Activated CD4-positive, alpha-beta T cell treated with anti-CD3 and anti-CD28 coated beads for 24 hours (primary cell): Measurements from ENCODE around the gene RARRES2.

ENCODE experiments used
- DNase-seq, 2 donors: peaks; one replicate each; pipeline ENCODE4 v3.0.0-alpha.2; 2020; ENCODE audit warnings: low read depth in 2 of 2

Gene RARRES2

GRCh38 chr7:150377196-150377595, 35.8 kb upstream of the RARRES2 start:
- no peak for DNase-seq

GRCh38 chr7:150376560-150376959, 35.1 kb upstream of the RARRES2 start:
- DNase-seq, result no peak

GRCh38 chr7:150375662-150376521, 34.5 kb upstream of the RARRES2 start:
- peak in 1 of 2 donors; percentile 40 for DNase-seq

GRCh38 chr7:150374472-150374871, 33.0 kb upstream of the RARRES2 start:
- no peak for DNase-seq

DNA sequence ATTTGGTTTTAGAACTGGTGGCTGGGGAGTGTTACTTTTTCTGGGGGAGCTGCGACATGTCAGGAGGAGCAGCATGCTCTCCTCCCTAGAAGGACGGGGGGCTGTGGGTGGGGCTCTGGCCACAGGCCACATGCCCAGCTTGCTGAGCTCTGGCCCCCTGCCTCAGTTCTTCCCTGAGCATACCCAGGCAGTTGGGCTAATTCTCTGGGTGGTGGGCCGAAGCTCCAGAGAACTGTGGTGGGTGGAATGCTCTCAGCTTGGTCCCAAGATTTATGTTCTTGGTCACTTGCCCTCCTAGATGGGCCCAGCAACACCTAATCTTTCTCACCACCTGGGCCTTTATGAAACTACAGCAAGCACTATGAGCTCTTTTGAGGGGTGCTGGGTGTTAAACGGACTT, 32.6 kb upstream of the RARRES2 start:
- DNase-seq, result no peak

GRCh38 chr7:150373049-150373801, 31.8 kb upstream of the RARRES2 start:
- DNase-seq, result no peak

- no peak for DNase-seq
Observed at GRCh38 chr7:150372271-150373048, 31.0 kb upstream of the RARRES2 start.

GRCh38 chr7:150371996-150372270, 30.5 kb upstream of the RARRES2 start:
- no peak for DNase-seq

- DNase-seq, result no peak
Observed at GRCh38 chr7:150371131-150371995, 29.9 kb upstream of the RARRES2 start.

DNA sequence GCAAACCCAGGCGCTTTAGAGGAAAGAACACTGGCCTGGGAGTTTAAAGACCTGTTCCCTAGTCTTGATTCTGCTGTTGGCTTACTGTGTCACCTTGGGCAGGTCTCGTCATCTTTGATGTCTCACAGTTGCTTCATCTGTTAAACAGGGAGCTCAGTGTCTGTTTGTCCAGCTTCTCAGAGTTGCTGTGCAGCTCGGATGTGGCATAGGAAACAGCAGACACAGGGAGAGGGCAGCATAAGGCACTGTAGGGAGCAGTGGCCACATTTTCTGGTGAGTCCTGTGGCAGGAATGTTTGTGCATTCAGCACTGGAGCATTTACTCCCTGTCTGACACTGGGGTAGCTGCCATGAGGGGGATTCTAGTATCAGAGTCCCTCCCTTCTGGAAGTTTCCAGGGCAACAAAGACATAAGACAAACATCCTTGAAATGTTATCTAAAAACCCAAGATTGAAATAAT, 29.2 kb upstream of the RARRES2 start:
- DNase-seq, result no peak

- no peak for DNase-seq
Observed at GRCh38 chr7:150369748-150370501, 28.5 kb upstream of the RARRES2 start.

GRCh38 chr7:150368884-150369747, 27.7 kb upstream of the RARRES2 start:
- peak; percentile 39 to 40 for DNase-seq

- peak; percentile 65 to 72 for DNase-seq
Observed at GRCh38 chr7:150368096-150368883, 26.9 kb upstream of the RARRES2 start, which contains the start of gene REPIN1. REPIN1 (plus strand) TSS chr7:150368822; CDS start chr7:150369712, 890 bp downstream.

DNA sequence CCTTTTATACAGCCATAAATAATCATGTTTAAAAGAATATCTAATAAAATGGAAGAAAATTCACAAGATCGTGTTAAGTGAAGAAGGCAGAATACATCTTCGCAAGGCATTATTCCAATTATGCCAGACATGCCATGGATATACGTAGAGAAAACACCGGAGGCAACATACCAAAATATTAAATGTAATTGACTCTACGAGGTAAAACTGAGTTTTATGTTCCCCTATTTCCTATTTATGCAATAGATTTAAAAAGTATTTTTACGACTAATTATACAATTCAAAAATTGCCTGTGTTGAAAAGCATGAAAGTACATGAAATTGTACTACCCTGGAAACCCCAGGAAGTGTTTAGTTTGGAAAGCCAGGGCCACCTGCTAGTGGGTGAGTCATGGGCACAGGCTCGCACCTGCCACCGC, 26.3 kb upstream of the RARRES2 start:
- no peak for DNase-seq

DNA sequence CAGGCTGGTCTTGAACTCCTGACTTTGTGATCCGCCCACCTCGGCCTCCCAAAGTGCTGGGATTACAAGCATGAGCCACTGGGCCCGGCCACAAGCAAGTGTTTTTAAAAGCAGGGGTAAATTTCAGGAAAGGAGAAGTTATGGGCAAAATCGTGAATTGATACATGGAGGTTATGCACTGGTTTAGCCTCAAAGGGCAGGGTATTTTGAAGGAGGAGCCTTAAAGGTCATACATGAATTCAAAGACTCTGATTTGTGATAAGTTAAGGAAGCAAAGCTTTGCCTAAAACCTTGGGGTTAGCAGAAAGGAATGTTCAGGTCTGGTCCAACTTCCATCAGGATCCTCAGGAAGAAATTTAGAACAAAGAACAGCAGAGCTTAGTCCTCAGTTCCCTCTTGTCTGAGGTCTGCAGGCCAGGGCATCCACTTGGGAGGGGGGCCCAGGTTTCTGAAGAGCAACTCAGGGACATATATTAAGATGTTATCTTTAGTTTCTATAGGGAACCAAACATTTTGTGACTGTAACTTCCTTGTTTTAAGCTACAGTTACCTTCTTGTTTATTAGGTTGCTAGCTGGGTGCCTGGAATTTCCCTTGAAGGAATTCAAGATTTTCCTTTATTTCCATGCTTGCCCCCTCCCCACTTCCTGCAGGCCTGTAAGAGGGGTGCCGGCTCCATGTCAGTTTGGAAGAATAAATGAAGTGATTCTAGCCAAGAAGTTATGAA, 24.4 kb upstream of the RARRES2 start:
- DNase-seq, result no peak

GRCh38 chr7:150365194-150365593, 23.8 kb upstream of the RARRES2 start:
- no peak for DNase-seq

DNA sequence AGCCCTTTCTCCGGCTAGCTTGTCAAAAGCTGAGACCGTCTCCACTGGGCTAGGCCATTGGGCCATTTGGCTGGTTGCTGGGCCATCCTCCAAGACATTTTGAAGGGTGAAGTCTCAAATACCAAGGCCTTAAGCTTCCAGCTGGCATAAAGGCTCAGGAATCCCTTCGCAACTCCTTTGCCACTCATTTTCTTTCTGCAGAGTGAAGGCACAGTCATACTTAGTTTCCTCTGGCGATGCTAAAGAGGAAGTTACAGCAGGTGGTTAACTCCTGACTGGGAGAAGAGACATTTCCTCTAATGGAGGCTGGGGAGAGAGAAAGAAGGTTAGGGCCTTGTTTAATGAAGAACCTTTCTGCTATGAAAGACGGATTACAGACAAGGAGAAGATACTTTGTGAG, 22.4 kb upstream of the RARRES2 start:
- DNase-seq, result no peak

DNA sequence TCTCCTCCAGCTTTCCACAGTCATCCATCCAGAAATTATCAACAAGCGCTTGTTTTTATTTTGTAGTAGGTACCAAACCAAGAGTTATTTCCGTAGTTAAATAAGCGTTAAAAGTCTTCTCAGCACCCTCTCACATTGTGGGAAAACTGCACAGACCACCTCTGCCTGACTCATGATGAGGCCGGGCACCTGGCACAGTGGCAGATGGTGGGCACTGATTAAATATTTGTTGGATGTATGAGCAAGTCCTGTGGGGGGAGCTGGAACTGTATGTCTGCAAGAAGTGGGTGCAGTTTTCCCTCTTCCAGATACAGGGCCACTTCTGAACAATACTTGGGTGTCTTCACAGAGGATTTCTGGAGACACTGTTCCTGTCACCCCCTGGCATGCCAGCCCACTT, 21.9 kb upstream of the RARRES2 start:
- DNase-seq, result no peak
